ENCODE measurements around the gene PCDH9. TPM values are rescaled to one million over a fixed set of nuclear protein-coding genes. Genes with fewer than 3 reads are reported as not detected.

Gene PCDH9
- total RNA-seq, 1 experiment from 2014 or later: 0.11 TPM

GRCh38 chr13:66482836-66483235 lies 747.3 kb downstream of the PCDH9 start:
- Mint-ChIP-seq H3K4me3 (ENCODE audit: unreplicated experiment) (no peak overlapping the region), H3K27ac (ENCODE audit: unreplicated experiment) (no peak overlapping the region), H3K4me1 (ENCODE audit: low read depth, unreplicated experiment) (no peaks in the 10 kb centered on the region), H3K36me3 (ENCODE audit: insufficient read depth, unreplicated experiment) (no peaks in the 10 kb centered on the region), H3K9me3 (ENCODE audit: unreplicated experiment) (no peaks in the 10 kb centered on the region), H3K27me3 (ENCODE audit: insufficient read depth, unreplicated experiment) (no peaks in the 10 kb centered on the region)
- BruUV-seq (replicated peaks): no TSS peak
- Histone ChIP-seq H3K9me3 (no peaks in the 10 kb centered on the region), H3K36me3 (ENCODE audit: control insufficient read depth, insufficient read depth, low read length) (no peaks in the 10 kb centered on the region), H3K4me3 (ENCODE audit: low read depth, low read length) (no peak overlapping the region), H3K4me1 (no peaks in the 10 kb centered on the region), H3K27me3 (replicated peaks; ENCODE audit: control insufficient read depth, insufficient read depth, low read length) (no peaks in the 10 kb centered on the region)
- no peak for TF ChIP-seq CTCF (IDR thresholded peaks at IDR 0.05; ENCODE audit: insufficient read depth in 1 of 2, low read depth in 1 of 2, low read length in 1 of 2, severe bottlenecking in 1 of 2, unreplicated experiment in 1 of 2)
- intact Hi-C loops (cut with micrococcal nuclease; ENCODE audit: unreplicated experiment): no loop called here
- DNase-seq: no peak
- CTCF ChIA-PET: no interaction called here
- POLR2A ChIA-PET: no interaction called here

DNA sequence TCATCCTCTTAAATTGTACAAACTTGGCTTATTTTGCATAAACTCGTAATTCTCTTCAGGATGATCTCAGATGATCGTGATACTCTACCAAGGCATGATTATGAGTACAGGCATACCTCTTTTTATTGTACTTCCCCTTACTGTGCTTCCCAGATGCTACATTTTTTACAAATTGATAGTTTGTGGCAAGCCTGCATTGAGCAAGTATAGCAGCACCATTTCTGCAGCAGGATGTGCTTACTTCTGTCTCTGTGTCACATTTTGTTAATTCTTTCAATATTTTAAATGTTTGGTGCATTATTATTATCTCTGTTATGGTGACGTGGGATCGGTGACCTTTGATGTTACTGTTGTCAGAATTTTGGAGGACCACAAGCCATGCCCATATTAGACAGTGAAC lies 752.3 kb downstream of the PCDH9 start:
- Mint-ChIP-seq H3K36me3 (ENCODE audit: insufficient read depth, unreplicated experiment) (no peaks in the 10 kb centered on the region), H3K4me1 (ENCODE audit: low read depth, unreplicated experiment) (no peaks in the 10 kb centered on the region), H3K4me3 (ENCODE audit: unreplicated experiment) (no peak overlapping the region), H3K27me3 (ENCODE audit: insufficient read depth, unreplicated experiment) (no peaks in the 10 kb centered on the region), H3K9me3 (ENCODE audit: unreplicated experiment) (no peaks in the 10 kb centered on the region), H3K27ac (ENCODE audit: unreplicated experiment) (no peak overlapping the region)
- Histone ChIP-seq H3K4me1 (no peaks in the 10 kb centered on the region), H3K4me3 (ENCODE audit: low read depth, low read length) (no peak overlapping the region), H3K36me3 (ENCODE audit: control insufficient read depth, insufficient read depth, low read length) (no peaks in the 10 kb centered on the region), H3K27me3 (replicated peaks; ENCODE audit: control insufficient read depth, insufficient read depth, low read length) (no peaks in the 10 kb centered on the region), H3K9me3 (no peaks in the 10 kb centered on the region)
- no peak for DNase-seq
- no TSS peak for BruUV-seq (replicated peaks)
- CTCF ChIA-PET: no interaction called here
- no peak for TF ChIP-seq CTCF (IDR thresholded peaks at IDR 0.05; ENCODE audit: insufficient read depth in 1 of 2, low read depth in 1 of 2, low read length in 1 of 2, severe bottlenecking in 1 of 2, unreplicated experiment in 1 of 2)
- POLR2A ChIA-PET: no interaction called here
- intact Hi-C loops (cut with micrococcal nuclease; ENCODE audit: unreplicated experiment): no loop called here

DNA sequence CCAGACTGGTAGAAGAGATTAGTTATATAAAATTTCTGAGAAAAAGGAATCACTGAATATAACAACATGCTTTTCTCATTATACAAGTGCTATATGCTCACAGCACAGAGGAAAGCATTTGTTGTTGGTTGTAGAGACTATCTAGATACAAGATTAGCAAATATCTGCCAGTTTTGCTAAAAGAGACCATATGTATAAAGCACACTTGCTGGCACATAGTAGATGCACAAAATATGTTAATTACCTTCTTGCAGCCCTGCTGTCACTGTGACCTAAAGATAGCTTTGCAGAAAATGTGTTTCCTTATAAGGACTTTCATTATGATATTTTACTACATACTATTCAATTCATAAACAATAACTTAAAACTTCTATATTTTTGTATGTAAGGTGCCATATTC lies 755.1 kb downstream of the PCDH9 start:
- H3K4me3 Mint-ChIP-seq (ENCODE audit: unreplicated experiment): no peak overlapping the region
- H3K9me3 Mint-ChIP-seq (ENCODE audit: unreplicated experiment): no peaks in the 10 kb centered on the region
- no peaks in the 10 kb centered on the region for H3K9me3 ChIP-seq
- H3K27me3 ChIP-seq (replicated peaks; ENCODE audit: control insufficient read depth, insufficient read depth, low read length): no peaks in the 10 kb centered on the region
- CTCF ChIA-PET: no interaction called here
- no peaks in the 10 kb centered on the region for H3K36me3 Mint-ChIP-seq (ENCODE audit: insufficient read depth, unreplicated experiment)
- no peaks in the 10 kb centered on the region for H3K4me1 Mint-ChIP-seq (ENCODE audit: low read depth, unreplicated experiment)
- H3K4me3 ChIP-seq (ENCODE audit: low read depth, low read length): no peak overlapping the region
- no peaks in the 10 kb centered on the region for H3K4me1 ChIP-seq
- POLR2A ChIA-PET: no interaction called here
- DNase-seq: no peak
- H3K27me3 Mint-ChIP-seq (ENCODE audit: insufficient read depth, unreplicated experiment): no peaks in the 10 kb centered on the region
- BruUV-seq (replicated peaks): no TSS peak
- H3K27ac Mint-ChIP-seq (ENCODE audit: unreplicated experiment): no peak overlapping the region
- no peak for TF ChIP-seq CTCF (IDR thresholded peaks at IDR 0.05; ENCODE audit: insufficient read depth in 1 of 2, low read depth in 1 of 2, low read length in 1 of 2, severe bottlenecking in 1 of 2, unreplicated experiment in 1 of 2)
- H3K36me3 ChIP-seq (ENCODE audit: control insufficient read depth, insufficient read depth, low read length): no peaks in the 10 kb centered on the region
- intact Hi-C loops (cut with micrococcal nuclease; ENCODE audit: unreplicated experiment): no loop called here

All from Caco-2 (cell line).